RWPE1 (cell line): ENCODE data around the gene DZIP3.

Experiments used
- CTCF ChIA-PET: fragments of 350-600 bp; sonication (Branson Sonifier 250); formaldehyde crosslinking; extraction: SDS; loops from one replicate; lab custom pipeline; 2021; lab: Yijun Ruan, JAX
- POLR2A ChIA-PET: fragments of 400-600 bp; formaldehyde crosslinking; extraction: SDS; loops from one replicate; lab custom pipeline; 2020; ENCODE audit warnings: antibody characterized with exemption; ENCODE audit not compliant: low non-redundant PET; lab: Yijun Ruan, JAX
- DNase-seq: peaks from one replicate; pipeline ENCODE4 v3.0.0; 2012; ENCODE audit warnings: low spot score
- H3K27ac ChIP-seq: fragments of 450-650 bp; 2 replicates; pipeline ENCODE4 v1.5.1; 2017
- CTCF ChIP-seq: fragments of 450-650 bp; conservative IDR thresholded peaks from 2 replicates; pipeline ENCODE4 v1.5.1; 2017; ENCODE audit warnings: low read depth, mild to moderate bottlenecking

Gene DZIP3

GRCh38 chr3:108590460-108590859 is 938 bp downstream of the DZIP3 start:
- TF ChIP-seq CTCF: no peak
- no peak for DNase-seq
- ChIA-PET CTCF (interaction anchor here (0.6 to 1.2 kb wide), 2 partner anchors 25 to 34 kb away, joined by 3 to 4 read pairs; no protein-coding TSS in a partner anchor), POLR2A (interaction anchor here (0.6 kb wide), 1 partner anchor 189 kb away, joined by 3 read pairs; no protein-coding TSS in a partner anchor)
- H3K27ac ChIP-seq: no peak overlapping the region

- no peak overlapping the region for H3K27ac ChIP-seq
- TF ChIP-seq CTCF: no peak
- DNase-seq: no peak
- CTCF ChIA-PET: no interaction called here
- POLR2A ChIA-PET: no interaction called here
Observed at GRCh38 chr3:108595321-108595720, 5.8 kb downstream of the DZIP3 start.

GRCh38 chr3:108598375-108598774 is 8.9 kb downstream of the DZIP3 start:
- DNase-seq: no peak
- TF ChIP-seq CTCF: no peak
- H3K27ac ChIP-seq: no peak overlapping the region
- CTCF ChIA-PET: interaction anchor here (0.7 kb wide), 1 partner anchor 957 kb away, joined by 3 read pairs; no protein-coding TSS in a partner anchor
- POLR2A ChIA-PET: no interaction called here

- CTCF ChIA-PET: no interaction called here
- no peak for TF ChIP-seq CTCF
- POLR2A ChIA-PET: interaction anchor here (0.6 kb wide), 1 partner anchor 11 kb away, joined by 3 read pairs; the partner anchor contains the start of gene CIP2A
- DNase-seq: no peak
- H3K27ac ChIP-seq: no peak overlapping the region
Observed at GRCh38 chr3:108599677-108600409, 10.3 kb downstream of the DZIP3 start.

- no peak for TF ChIP-seq CTCF
- ChIA-PET POLR2A (no interaction called here), CTCF (interaction anchor here (0.6 kb wide), 1 partner anchor 419 kb away, joined by 4 read pairs; no protein-coding TSS in a partner anchor)
- no peak for DNase-seq
- H3K27ac ChIP-seq: no peak overlapping the region
Observed at GRCh38 chr3:108602249-108602934, 12.9 kb downstream of the DZIP3 start.

- TF ChIP-seq CTCF: no peak
- H3K27ac ChIP-seq: no peak overlapping the region
- DNase-seq: no peak
- ChIA-PET POLR2A (no interaction called here), CTCF (interaction anchor here (0.6 kb wide), 1 partner anchor 418 kb away, joined by 4 read pairs; no protein-coding TSS in a partner anchor)
Observed at GRCh38 chr3:108602935-108603294, 13.4 kb downstream of the DZIP3 start.
